Mesenchymal stem cell (in vitro differentiated cells and primary cell): ENCODE results near the gene INPP5A.

Experiments
- DNase-seq: peaks from one replicate; pipeline ENCODE4 v3.0.0-alpha.2; 2013
- H2AFZ ChIP-seq: one replicate; pipeline ENCODE4 v1.6.1; 2013; ENCODE audit warnings: low read depth, mild to moderate bottlenecking, control low read depth, inconsistent platforms, low read length, moderate library complexity
- H2AK5ac ChIP-seq: 2 replicates; pipeline ENCODE4 v1.6.1; 2013; ENCODE audit warnings: low read length, moderate library complexity, mild to moderate bottlenecking, inconsistent platforms; ENCODE audit not compliant: severe bottlenecking
- H2BK120ac ChIP-seq: one replicate; pipeline ENCODE4 v1.6.1; 2013; ENCODE audit warnings: low read depth, mild to moderate bottlenecking, inconsistent platforms, low read length, moderate library complexity
- H2BK12ac ChIP-seq, 2 experiments: one replicate each; pipeline ENCODE4 v1.6.1; 2013; ENCODE audit warnings: inconsistent platforms in 2 of 2, low read length in 2 of 2, mild to moderate bottlenecking in 2 of 2, moderate library complexity in 2 of 2, control low read depth in 1 of 2
- H2BK15ac ChIP-seq: one replicate; pipeline ENCODE4 v1.6.1; 2013; ENCODE audit warnings: mild to moderate bottlenecking, low read depth, inconsistent platforms; ENCODE audit not compliant: poor library complexity, severe bottlenecking
- H2BK5ac ChIP-seq: 2 replicates; pipeline ENCODE4 v1.6.1; 2013; ENCODE audit warnings: low read depth, mild to moderate bottlenecking, low read length, control low read depth, inconsistent platforms; ENCODE audit not compliant: poor library complexity, severe bottlenecking
- H3K14ac ChIP-seq, 2 experiments: one replicate each; pipeline ENCODE4 v1.6.1; 2013; ENCODE audit warnings: inconsistent platforms in 2 of 2, low read length in 2 of 2, control low read depth in 1 of 2, mild to moderate bottlenecking in 1 of 2, moderate library complexity in 1 of 2
- H3K18ac ChIP-seq, 2 experiments: one replicate each; pipeline ENCODE4 v1.6.1; 2013; ENCODE audit warnings: inconsistent platforms in 2 of 2, low read length in 2 of 2, control low read depth in 1 of 2, low read depth in 1 of 2, mild to moderate bottlenecking in 1 of 2
- H3K23ac ChIP-seq, 2 experiments: one replicate each; pipeline ENCODE4 v1.6.1; 2013; ENCODE audit warnings: inconsistent platforms in 2 of 2, low read length in 2 of 2, mild to moderate bottlenecking in 2 of 2, moderate library complexity in 2 of 2, control low read depth in 1 of 2
- H3K27ac ChIP-seq: 2 replicates; pipeline ENCODE4 v1.5.1; 2013; ENCODE audit warnings: mild to moderate bottlenecking, moderate library complexity, low read length, control low read depth, inconsistent platforms; ENCODE audit not compliant: poor library complexity, severe bottlenecking
- H3K27me3 ChIP-seq, 2 experiments: 2 replicates each; pipeline versions ENCODE4 v1.6.1 to v1.7.0; 2013; ENCODE audit warnings: low read length in 2 of 2, mild to moderate bottlenecking in 2 of 2, moderate library complexity in 2 of 2, control low read depth in 1 of 2, inconsistent platforms in 1 of 2; ENCODE audit not compliant: control insufficient read depth in 1 of 2, insufficient read depth in 1 of 2
- H3K36me3 ChIP-seq, 2 experiments: 2 replicates each; pipeline versions ENCODE4 v1.6.1 to v1.7.0; 2013; ENCODE audit warnings: low read length in 2 of 2, control low read depth in 1 of 2, inconsistent platforms in 1 of 2, low read depth in 1 of 2, mild to moderate bottlenecking in 1 of 2; ENCODE audit not compliant: insufficient read depth in 2 of 2, control insufficient read depth in 1 of 2
- H3K4ac ChIP-seq, 2 experiments: one replicate each; pipeline ENCODE4 v1.6.1; 2013; ENCODE audit warnings: inconsistent platforms in 2 of 2, low read length in 2 of 2, mild to moderate bottlenecking in 2 of 2, moderate library complexity in 2 of 2, control low read depth in 1 of 2, low read depth in 1 of 2
- H3K4me1 ChIP-seq: 2 replicates; pipeline ENCODE4 v1.6.1; 2013; ENCODE audit warnings: low read depth, low read length, control low read depth; ENCODE audit not compliant: control insufficient read depth, insufficient read depth
- H3K4me2 ChIP-seq: 2 replicates; pipeline ENCODE4 v1.6.1; 2013; ENCODE audit warnings: low read length, mild to moderate bottlenecking, inconsistent platforms; ENCODE audit not compliant: poor library complexity, severe bottlenecking
- H3K4me3 ChIP-seq, 2 experiments: 2 replicates each; pipeline versions ENCODE4 v1.5.1 to v1.7.0; 2013; ENCODE audit warnings: low read length in 2 of 2, mild to moderate bottlenecking in 2 of 2, control low read depth in 1 of 2, low read depth in 1 of 2; ENCODE audit not compliant: insufficient read depth in 1 of 2
- H3K79me1 ChIP-seq: replicated peaks from 2 replicates; pipeline ENCODE4 v1.6.1; 2013; ENCODE audit warnings: mild to moderate bottlenecking, control low read depth, low read length, inconsistent platforms; ENCODE audit not compliant: poor library complexity, severe bottlenecking
- H3K9ac ChIP-seq: 2 replicates; pipeline ENCODE4 v1.7.0; 2013; ENCODE audit warnings: mild to moderate bottlenecking, low read length, moderate library complexity
- H3K9me3 ChIP-seq: 2 replicates; pipeline ENCODE4 v1.7.0; 2013; ENCODE audit warnings: mild to moderate bottlenecking, low read length; ENCODE audit not compliant: control insufficient read depth
- H4K8ac ChIP-seq: one replicate; pipeline ENCODE4 v1.6.1; 2013; ENCODE audit warnings: inconsistent platforms, mild to moderate bottlenecking, low read length, moderate library complexity
- H4K91ac ChIP-seq: one replicate; pipeline ENCODE4 v1.6.1; 2013; ENCODE audit warnings: mild to moderate bottlenecking, low read length, inconsistent platforms
- WGBS: methylation state at CpG from one replicate; pipeline ENCODE4 v1.1.7; 2013; ENCODE audit warnings: mixed read lengths; 5-methylcytosine and 5-hydroxymethylcytosine counted together

Gene INPP5A

GRCh38 chr10:132591166-132591971, 53.8 kb downstream of the INPP5A start:
- H3K36me3 ChIP-seq = peaks cover 0 to 13% of the 10 kb centered on the region in 2 experiments
- peaks cover 56% of the 10 kb centered on the region for H3K79me1 ChIP-seq
- no peak overlapping the region for H2AK5ac ChIP-seq
- no peak overlapping the region for H3K9ac ChIP-seq
- H3K4me2 ChIP-seq = no peak overlapping the region
- no peak overlapping the region for H2BK120ac ChIP-seq
- no peak overlapping the region for H3K18ac ChIP-seq
- H3K4ac ChIP-seq = no peak overlapping the region
- no peaks in the 10 kb centered on the region for H3K27me3 ChIP-seq
- no peak overlapping the region for H4K91ac ChIP-seq
- H4K8ac ChIP-seq = no peak overlapping the region
- no peak overlapping the region for H3K4me3 ChIP-seq
- no peak overlapping the region for H3K27ac ChIP-seq
- H3K4me1 ChIP-seq = peaks cover 30% of the 10 kb centered on the region
- H2AFZ ChIP-seq = no peak overlapping the region
- no peaks in the 10 kb centered on the region for H3K9me3 ChIP-seq
- no peak overlapping the region for H3K14ac ChIP-seq
- no peak overlapping the region for H2BK15ac ChIP-seq
- no peak overlapping the region for H2BK12ac ChIP-seq
- no peak overlapping the region for H2BK5ac ChIP-seq
- WGBS = 75% methylated on average over 22 of the region's 22 CpGs
- H3K23ac ChIP-seq = no peak overlapping the region
- DNase-seq = peak; percentile 26

- no peak overlapping the region for H2AK5ac ChIP-seq
- no peak overlapping the region for H3K4me3 ChIP-seq
- H3K14ac ChIP-seq = no peak overlapping the region
- H3K4me1 ChIP-seq = peaks cover 38% of the 10 kb centered on the region
- no peak overlapping the region for H2BK5ac ChIP-seq
- H3K9ac ChIP-seq = no peak overlapping the region
- no peak for DNase-seq
- no peak overlapping the region for H3K4me2 ChIP-seq
- no peak overlapping the region for H3K27ac ChIP-seq
- H2BK12ac ChIP-seq = peak overlapping the region in 1 of 2 experiments; percentile 22
- no peak overlapping the region for H2BK120ac ChIP-seq
- 93% methylated on average over 13 of the region's 14 CpGs for WGBS
- no peaks in the 10 kb centered on the region for H3K9me3 ChIP-seq
- peaks cover 0 to 12% of the 10 kb centered on the region in 2 experiments for H3K36me3 ChIP-seq
- H3K23ac ChIP-seq = no peak overlapping the region
- H2BK15ac ChIP-seq = no peak overlapping the region
- no peak overlapping the region for H3K18ac ChIP-seq
- H3K27me3 ChIP-seq = no peaks in the 10 kb centered on the region
- peaks cover 53% of the 10 kb centered on the region for H3K79me1 ChIP-seq
- H4K8ac ChIP-seq = no peak overlapping the region
- no peak overlapping the region for H3K4ac ChIP-seq
- no peak overlapping the region for H4K91ac ChIP-seq
- H2AFZ ChIP-seq = no peak overlapping the region
These were observed 55.3 kb downstream of the INPP5A start for GRCh38 chr10:132592790-132593383.

DNA sequence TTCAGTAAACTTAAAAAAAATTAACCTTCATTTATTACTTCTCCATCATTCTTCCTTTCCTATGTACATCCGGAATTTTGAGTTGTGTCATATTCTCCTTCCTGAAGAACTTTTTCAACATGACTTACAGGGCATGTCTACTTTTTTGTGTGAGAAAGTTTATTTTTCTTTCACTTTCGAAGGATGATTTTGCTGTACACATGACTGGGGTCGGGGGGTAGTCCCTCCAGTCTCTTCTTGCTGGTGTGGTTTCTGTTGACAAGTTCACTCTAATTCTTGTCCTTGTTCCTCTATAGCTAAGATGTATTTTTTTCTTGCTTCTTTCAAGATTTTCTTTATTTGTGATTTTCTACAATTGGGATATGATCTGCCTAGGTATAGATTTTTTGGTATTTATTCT, 55.8 kb downstream of the INPP5A start:
- 75% methylated on average over 3 of the region's 3 CpGs for WGBS
- Histone ChIP-seq H3K23ac (no peak overlapping the region), H2BK15ac (no peak overlapping the region), H3K4me1 (peaks cover 38% of the 10 kb centered on the region), H2AFZ (no peak overlapping the region), H4K8ac (no peak overlapping the region), H3K14ac (no peak overlapping the region), H3K9me3 (no peaks in the 10 kb centered on the region), H3K36me3 (peaks cover 0 to 12% of the 10 kb centered on the region in 2 experiments), H2AK5ac (no peak overlapping the region), H3K4me3 (no peak overlapping the region), H2BK5ac (no peak overlapping the region), H2BK12ac (no peak overlapping the region), H3K4me2 (no peak overlapping the region), H3K4ac (no peak overlapping the region), H3K9ac (no peak overlapping the region), H4K91ac (no peak overlapping the region), H3K27me3 (no peaks in the 10 kb centered on the region), H2BK120ac (no peak overlapping the region), H3K18ac (no peak overlapping the region), H3K79me1 (peaks cover 54% of the 10 kb centered on the region), H3K27ac (no peak overlapping the region)
- no peak for DNase-seq
